Measurements from ENCODE around the gene GRIPAP1.

The GRIPAP1 gene

GRCh38 chrX:49002091-49002935, at the start of gene GRIPAP1:
TSS of gene GRIPAP1 (minus strand) at chrX:49002264. CDS start at chrX:49002229, 35 bp downstream.
- peak; percentile 77 for DNase-seq

GRCh38 chrX:49043987-49044281, 41.9 kb upstream of the GRIPAP1 start:
- no peak for DNase-seq

GRCh38 chrX:49043220-49043986, 41.3 kb upstream of the GRIPAP1 start, which contains the start of gene TFE3:
TSS of gene TFE3 (minus strand) at chrX:49043357. CDS start at chrX:49043226, 131 bp downstream.
- DNase-seq: peak; percentile 80

GRCh38 chrX:49042581-49043219, 40.6 kb upstream of the GRIPAP1 start:
- no peak for DNase-seq

GRCh38 chrX:49041744-49042580, 39.9 kb upstream of the GRIPAP1 start:
- no peak for DNase-seq

- DNase-seq: no peak
These were observed 38.4 kb upstream of the GRIPAP1 start for GRCh38 chrX:49040376-49040955.

- peak; percentile 80 for DNase-seq
These were observed 37.7 kb upstream of the GRIPAP1 start for GRCh38 chrX:49039598-49040375.

GRCh38 chrX:49037883-49038475, 35.9 kb upstream of the GRIPAP1 start:
- no peak for DNase-seq

GRCh38 chrX:49030283-49030682, 28.2 kb upstream of the GRIPAP1 start:
- DNase-seq: no peak

GRCh38 chrX:49029876-49030275, 27.8 kb upstream of the GRIPAP1 start:
- no peak for DNase-seq

- no peak for DNase-seq
These were observed 17.7 kb upstream of the GRIPAP1 start for GRCh38 chrX:49019599-49020249.

GRCh38 chrX:49019050-49019449, 17.0 kb upstream of the GRIPAP1 start:
- DNase-seq: no peak

GRCh38 chrX:49003696-49004095, 1.6 kb upstream of the GRIPAP1 start:
- no peak for DNase-seq

GRCh38 chrX:49001521-49002090, 458 bp downstream of the GRIPAP1 start:
- DNase-seq: peak; percentile 39

GRCh38 chrX:49000636-49001035, 1.4 kb downstream of the GRIPAP1 start:
- DNase-seq: no peak

- no peak for DNase-seq
These were observed 3.0 kb downstream of the GRIPAP1 start for GRCh38 chrX:48999030-48999429.

- DNase-seq: no peak
These were observed 3.7 kb downstream of the GRIPAP1 start for GRCh38 chrX:48998391-48998790.

- DNase-seq: no peak
These were observed 4.2 kb downstream of the GRIPAP1 start for GRCh38 chrX:48997865-48998264.

GRCh38 chrX:48997455-48997854, 4.6 kb downstream of the GRIPAP1 start:
- no peak for DNase-seq

GRCh38 chrX:48996969-48997368, 5.1 kb downstream of the GRIPAP1 start:
- DNase-seq: no peak

Data from 8988T (cell line).